Tibial artery (tissue), 4 donors: Measurements from ENCODE around the gene CLK2.

Experiments
- DNase-seq, 2 donors: peaks; one replicate each; pipeline ENCODE4 v3.0.0-alpha.2; 2019
- H3K27ac ChIP-seq, 2 donors: fragments of 200-600 bp; sonication (generic) in 1 of 2; 1 replicate in 1 of 2; 2 replicates in 1 of 2; pipeline ENCODE4 v1.5.1; 2018 to 2019; ENCODE audit warnings: mild to moderate bottlenecking in 1 of 2
- H3K27me3 ChIP-seq, 2 donors: fragments of 200-600 bp; sonication (generic) in 1 of 2; one replicate each; pipeline versions ENCODE4 v1.5.1 to v1.6.0; 2016 to 2019
- H3K36me3 ChIP-seq, 3 donors: fragments of 200-600 bp; sonication (generic) in 2 of 3; one replicate each; pipeline ENCODE4 v1.5.1; 2016 to 2019; ENCODE audit warnings: mild to moderate bottlenecking in 2 of 3
- H3K4me1 ChIP-seq, 4 donors: fragments of 200-600 bp; sonication (generic) in 2 of 4; 1 replicate in 3 of 4; 2 replicates in 1 of 4; pipeline ENCODE4 v1.5.1; 2016 to 2019
- H3K4me3 ChIP-seq, 2 donors: fragments of 200-600 bp; sonication (generic) in 1 of 2; 1 replicate in 1 of 2; 2 replicates in 1 of 2; pipeline ENCODE4 v1.5.1; 2018 to 2019; ENCODE audit warnings: mild to moderate bottlenecking in 2 of 2
- H3K9me3 ChIP-seq, 3 donors: fragments of 200-600 bp; sonication (generic) in 1 of 3; one replicate each; pipeline ENCODE4 v1.5.1; 2016 to 2019
- intact Hi-C: fragments of 100-400 bp; cut with DNase I; formaldehyde crosslinking; loops from one replicate; pipeline ENCODE4 v1.15.0; 2023; ENCODE audit warnings: low total_unique reads
- TF ChIP-seq, protein P1 (sequence below), 2 experiments: fragments of 200-600 bp in 1 of 2; fragments of 450-650 bp in 1 of 2; IDR thresholded peaks; one replicate each; pipeline ENCODE4 v1.5.1; 2017 to 2019; ENCODE audit warnings: antibody characterized with exemption in 2 of 2, mild to moderate bottlenecking in 1 of 2, moderate library complexity in 1 of 2

The CLK2 gene

GRCh38 chr1:155272466-155273342 lies 600 bp downstream of the CLK2 start:
- Histone ChIP-seq H3K27ac (peak overlapping the region; percentile 88 to 93), H3K9me3 (no peaks in the 10 kb centered on the region), H3K4me1 (peaks cover 10 to 32% (median 28%) of the 10 kb centered on the region in 4 donors), H3K27me3 (no peaks in the 10 kb centered on the region), H3K36me3 (peaks cover 32 to 35% (median 32%) of the 10 kb centered on the region in 3 donors), H3K4me3 (peak overlapping the region; percentile 61 to 67)
- TF ChIP-seq, protein P1, sequence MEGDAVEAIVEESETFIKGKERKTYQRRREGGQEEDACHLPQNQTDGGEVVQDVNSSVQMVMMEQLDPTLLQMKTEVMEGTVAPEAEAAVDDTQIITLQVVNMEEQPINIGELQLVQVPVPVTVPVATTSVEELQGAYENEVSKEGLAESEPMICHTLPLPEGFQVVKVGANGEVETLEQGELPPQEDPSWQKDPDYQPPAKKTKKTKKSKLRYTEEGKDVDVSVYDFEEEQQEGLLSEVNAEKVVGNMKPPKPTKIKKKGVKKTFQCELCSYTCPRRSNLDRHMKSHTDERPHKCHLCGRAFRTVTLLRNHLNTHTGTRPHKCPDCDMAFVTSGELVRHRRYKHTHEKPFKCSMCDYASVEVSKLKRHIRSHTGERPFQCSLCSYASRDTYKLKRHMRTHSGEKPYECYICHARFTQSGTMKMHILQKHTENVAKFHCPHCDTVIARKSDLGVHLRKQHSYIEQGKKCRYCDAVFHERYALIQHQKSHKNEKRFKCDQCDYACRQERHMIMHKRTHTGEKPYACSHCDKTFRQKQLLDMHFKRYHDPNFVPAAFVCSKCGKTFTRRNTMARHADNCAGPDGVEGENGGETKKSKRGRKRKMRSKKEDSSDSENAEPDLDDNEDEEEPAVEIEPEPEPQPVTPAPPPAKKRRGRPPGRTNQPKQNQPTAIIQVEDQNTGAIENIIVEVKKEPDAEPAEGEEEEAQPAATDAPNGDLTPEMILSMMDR (IDR thresholded peaks at IDR 0.05), result no peak
- intact Hi-C loops, result loop anchor here (10.0 kb wide), 1 partner anchor 292 kb away; the partner anchor contains the start of gene ASH1L
- no peak for DNase-seq

- TF ChIP-seq, protein P1 (IDR thresholded peaks at IDR 0.05), result no peak
- Histone ChIP-seq H3K27ac (no peak overlapping the region), H3K27me3 (no peaks in the 10 kb centered on the region), H3K36me3 (peaks cover 62 to 69% (median 65%) of the 10 kb centered on the region in 3 donors), H3K9me3 (no peaks in the 10 kb centered on the region), H3K4me3 (no peak overlapping the region), H3K4me1 (peaks cover 3 to 22% (median 20%) of the 10 kb centered on the region in 4 donors)
- intact Hi-C loops, result no loop called here
- DNase-seq, result no peak
Observed at GRCh38 chr1:155269381-155269780, 3.9 kb downstream of the CLK2 start.

- Histone ChIP-seq H3K4me3 (no peak overlapping the region), H3K27ac (no peak overlapping the region), H3K9me3 (no peaks in the 10 kb centered on the region), H3K36me3 (peaks cover 69 to 76% (median 73%) of the 10 kb centered on the region in 3 donors), H3K4me1 (peaks cover under 1 to 18% (median 16%) of the 10 kb centered on the region in 4 donors), H3K27me3 (no peaks in the 10 kb centered on the region)
- intact Hi-C loops, result no loop called here
- no peak for DNase-seq
- TF ChIP-seq, protein P1 (IDR thresholded peaks at IDR 0.05), result no peak
Observed at GRCh38 chr1:155268630-155269029, 4.7 kb downstream of the CLK2 start.

GRCh38 chr1:155267373-155267772 lies 5.9 kb downstream of the CLK2 start:
- no peaks in the 10 kb centered on the region for H3K27me3 ChIP-seq
- H3K36me3 ChIP-seq, result peaks cover 70 to 85% (median 81%) of the 10 kb centered on the region in 3 donors
- H3K4me1 ChIP-seq, result peaks cover 0 to 22% (median 18%) of the 10 kb centered on the region in 4 donors
- H3K27ac ChIP-seq, result no peak overlapping the region
- intact Hi-C loops, result no loop called here
- no peak for DNase-seq
- TF ChIP-seq, protein P1 (IDR thresholded peaks at IDR 0.05), result no peak
- no peaks in the 10 kb centered on the region for H3K9me3 ChIP-seq
- H3K4me3 ChIP-seq, result no peak overlapping the region

- no peak for DNase-seq
- TF ChIP-seq, protein P1 (IDR thresholded peaks at IDR 0.05), result no peak
- no peak overlapping the region for H3K27ac ChIP-seq
- no peak overlapping the region for H3K4me3 ChIP-seq
- no peaks in the 10 kb centered on the region for H3K27me3 ChIP-seq
- H3K36me3 ChIP-seq, result peaks cover 70 to 85% (median 81%) of the 10 kb centered on the region in 3 donors
- H3K9me3 ChIP-seq, result no peaks in the 10 kb centered on the region
- H3K4me1 ChIP-seq, result peaks cover 0 to 17% (median 11%) of the 10 kb centered on the region in 4 donors
- intact Hi-C loops, result no loop called here
Observed at GRCh38 chr1:155266553-155266952, 6.8 kb downstream of the CLK2 start.
